Neuronal stem cell (in vitro differentiated cells): Measurements from ENCODE around the gene HADHB.

Experiments used
- DNase-seq: peaks from one replicate; pipeline ENCODE4 v3.0.0-alpha.2; 2013; ENCODE audit warnings: low spot score
- H2AFZ ChIP-seq: one replicate; pipeline ENCODE4 v1.6.1; 2013; ENCODE audit warnings: mild to moderate bottlenecking, low read length, inconsistent platforms
- H2AK5ac ChIP-seq: 2 replicates; pipeline ENCODE4 v1.6.1; 2013; ENCODE audit warnings: low read depth, mild to moderate bottlenecking, inconsistent platforms, low read length, moderate library complexity, mixed read lengths
- H2BK120ac ChIP-seq: 2 replicates; pipeline ENCODE4 v1.6.1; 2013; ENCODE audit warnings: low read depth, mild to moderate bottlenecking, inconsistent platforms, low read length, moderate library complexity, mixed read lengths
- H2BK12ac ChIP-seq: one replicate; pipeline ENCODE4 v1.6.1; 2013; ENCODE audit warnings: low read length, inconsistent platforms
- H2BK15ac ChIP-seq: 2 replicates; pipeline ENCODE4 v1.6.1; 2013; ENCODE audit warnings: mild to moderate bottlenecking, low read length, inconsistent platforms, mixed read lengths
- H2BK5ac ChIP-seq: one replicate; pipeline ENCODE4 v1.6.1; 2013; ENCODE audit warnings: inconsistent platforms, mild to moderate bottlenecking, low read length, moderate library complexity
- H3K14ac ChIP-seq: one replicate; pipeline ENCODE4 v1.6.1; 2013; ENCODE audit warnings: low read length, inconsistent platforms
- H3K18ac ChIP-seq: 2 replicates; pipeline ENCODE4 v1.6.1; 2013; ENCODE audit warnings: low read length, inconsistent platforms
- H3K23ac ChIP-seq: 2 replicates; pipeline ENCODE4 v1.6.1; 2013; ENCODE audit warnings: low read depth, mild to moderate bottlenecking, mixed read lengths, low read length, inconsistent platforms; ENCODE audit not compliant: poor library complexity
- H3K27ac ChIP-seq: replicated peaks from 3 replicates; pipeline ENCODE4 v1.5.1; 2013; ENCODE audit warnings: low read length, inconsistent platforms
- H3K27me3 ChIP-seq, 3 experiments: 2 replicates each; pipeline ENCODE4 v1.6.1; 2013; ENCODE audit warnings: low read length in 3 of 3, mild to moderate bottlenecking in 2 of 3, inconsistent platforms in 1 of 3, low read depth in 1 of 3, mixed read lengths in 1 of 3, moderate library complexity in 1 of 3; ENCODE audit not compliant: control insufficient read depth in 3 of 3, insufficient read depth in 3 of 3
- H3K36me3 ChIP-seq, 2 donors: replicated peaks in 1 of 2; 2 replicates each; pipeline ENCODE4 v1.6.1; 2013; ENCODE audit warnings: low read length in 2 of 2; ENCODE audit not compliant: control insufficient read depth in 2 of 2, insufficient read depth in 2 of 2
- H3K4ac ChIP-seq: 2 replicates; pipeline ENCODE4 v1.6.1; 2013; ENCODE audit warnings: inconsistent platforms, mild to moderate bottlenecking, low read length, moderate library complexity
- H3K4me1 ChIP-seq, 2 donors: 1 replicate in 1 of 2; 2 replicates in 1 of 2; pipeline ENCODE4 v1.6.1; 2013; ENCODE audit warnings: low read length in 2 of 2, low read depth in 1 of 2; ENCODE audit not compliant: control insufficient read depth in 2 of 2, insufficient read depth in 1 of 2
- H3K4me2 ChIP-seq: one replicate; pipeline ENCODE4 v1.6.1; 2013; ENCODE audit warnings: mild to moderate bottlenecking, low read length, inconsistent platforms; ENCODE audit not compliant: insufficient read depth, poor library complexity, severe bottlenecking
- H3K4me3 ChIP-seq, 2 donors: 2 replicates each; pipeline ENCODE4 v1.5.1; 2013; ENCODE audit warnings: low read length in 2 of 2, mild to moderate bottlenecking in 2 of 2, inconsistent platforms in 1 of 2, moderate library complexity in 1 of 2
- H3K79me1 ChIP-seq: one replicate; pipeline ENCODE4 v1.6.1; 2013; ENCODE audit warnings: low read depth, mild to moderate bottlenecking, inconsistent platforms, low read length, moderate library complexity
- H3K9ac ChIP-seq: one replicate; pipeline ENCODE4 v1.6.1; 2013; ENCODE audit warnings: mild to moderate bottlenecking, low read depth, low read length, inconsistent platforms; ENCODE audit not compliant: poor library complexity
- H3K9me3 ChIP-seq, 2 donors: replicated peaks in 1 of 2; 2 replicates each; pipeline versions ENCODE3 to v1.6.1; 2013; ENCODE audit warnings: low read length in 2 of 2, mild to moderate bottlenecking in 2 of 2, inconsistent platforms in 1 of 2, low read depth in 1 of 2, mixed read lengths in 1 of 2, moderate library complexity in 1 of 2; ENCODE audit not compliant: control insufficient read depth in 2 of 2, insufficient read depth in 1 of 2
- H4K8ac ChIP-seq: one replicate; pipeline ENCODE4 v1.6.1; 2013; ENCODE audit warnings: low read depth, mild to moderate bottlenecking, inconsistent platforms, low read length, moderate library complexity
- H4K91ac ChIP-seq: one replicate; pipeline ENCODE4 v1.6.1; 2013; ENCODE audit warnings: low read length, low read depth, mild to moderate bottlenecking, inconsistent platforms; ENCODE audit not compliant: poor library complexity
- WGBS, 2 donors: extraction: QIAGEN DNeasy Blood & Tissue Kit; methylation state at CpG; one replicate each; pipeline ENCODE4 v1.1.7; 2013; ENCODE audit warnings: missing lambda C conversion rate in 2 of 2, mixed read lengths in 1 of 2; ENCODE audit not compliant: insufficient read length in 2 of 2, insufficient replicate concordance in 1 of 2; ENCODE audit errors: extremely low coverage in 2 of 2; 5-methylcytosine and 5-hydroxymethylcytosine counted together

HADHB gene

DNA sequence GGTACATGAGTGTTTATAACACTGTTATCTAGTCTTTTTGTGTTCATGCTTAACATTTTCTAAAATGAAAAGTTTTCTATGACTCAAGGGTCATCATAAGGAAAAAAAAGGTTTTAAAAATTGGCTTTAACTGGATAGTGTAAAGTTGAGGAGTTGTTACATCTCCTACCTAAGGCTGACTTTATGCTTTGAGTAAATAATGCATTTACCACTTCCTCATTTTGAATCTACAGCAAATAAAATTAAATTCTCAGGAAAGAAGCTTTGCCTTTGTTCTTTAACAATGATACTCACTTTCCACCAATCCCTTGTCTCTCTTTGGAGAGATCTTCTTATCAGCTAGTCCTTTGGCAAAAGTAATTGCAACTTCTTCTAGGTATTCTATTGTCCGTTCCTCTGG, 30.0 kb upstream of the HADHB start:
- Histone ChIP-seq H4K8ac (no peak overlapping the region), H3K79me1 (no peaks in the 10 kb centered on the region), H3K4me3 (no peak overlapping the region), H2BK15ac (no peak overlapping the region), H3K4ac (no peak overlapping the region), H2BK120ac (no peak overlapping the region), H3K18ac (no peak overlapping the region), H3K27me3 (no peaks in the 10 kb centered on the region), H3K4me1 (no peaks in the 10 kb centered on the region), H3K14ac (no peak overlapping the region), H3K9ac (no peak overlapping the region), H3K4me2 (no peak overlapping the region), H3K23ac (no peak overlapping the region), H3K9me3 (peaks cover 0 to 12% of the 10 kb centered on the region in 2 donors), H2BK12ac (no peak overlapping the region), H3K27ac (no peak overlapping the region), H3K36me3 (peaks cover 15 to 89% of the 10 kb centered on the region in 2 donors), H2AK5ac (no peak overlapping the region), H2AFZ (no peak overlapping the region), H2BK5ac (no peak overlapping the region), H4K91ac (no peak overlapping the region)
- no CpG with 5 or more reads among the region's 1 CpG for WGBS, 2 donors
- DNase-seq: no peak

DNA sequence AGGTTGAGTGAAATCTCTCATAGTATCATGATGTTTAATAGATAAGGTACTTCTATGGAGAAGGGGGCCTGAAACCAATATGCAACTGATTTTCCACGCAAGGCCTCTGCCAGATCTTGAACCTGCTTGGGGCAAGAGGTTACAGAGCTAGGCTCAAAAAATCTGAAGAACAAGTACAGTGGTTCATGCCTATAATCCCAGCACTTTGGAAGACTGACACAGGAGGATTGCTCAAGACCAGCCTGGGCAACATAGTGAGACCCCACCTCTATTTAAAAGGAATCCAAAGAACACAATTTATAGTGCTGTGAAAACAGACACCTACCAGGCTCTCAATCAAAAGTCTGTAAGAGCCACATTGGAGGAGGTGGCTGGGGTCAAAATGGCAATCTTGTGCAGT, 28.9 kb upstream of the HADHB start:
- Histone ChIP-seq H2AFZ (no peak overlapping the region), H2BK120ac (no peak overlapping the region)

DNA sequence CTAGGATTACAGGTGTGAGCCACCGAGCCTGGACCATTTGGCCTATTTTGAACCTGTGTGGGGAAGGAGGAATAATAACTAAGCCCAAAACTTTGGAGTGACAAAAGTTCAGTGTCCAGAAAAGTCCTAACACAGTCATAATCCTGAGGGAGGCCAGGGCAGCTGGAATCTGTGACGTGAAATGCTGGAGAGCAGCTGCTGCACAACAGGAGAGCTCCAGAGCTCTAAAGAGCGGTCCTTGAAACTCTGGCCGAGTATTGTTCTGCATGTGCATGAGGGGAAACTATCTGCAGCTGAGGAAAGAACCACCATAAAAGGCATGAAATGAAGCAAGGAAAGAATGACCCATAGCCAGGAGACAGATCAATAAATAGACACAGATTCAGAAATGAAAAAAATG, 28.2 kb upstream of the HADHB start:
- Histone ChIP-seq H3K9me3 (peaks cover 0 to 12% of the 10 kb centered on the region in 2 donors), H3K79me1 (no peaks in the 10 kb centered on the region), H3K27ac (no peak overlapping the region), H3K4me1 (no peaks in the 10 kb centered on the region), H4K8ac (no peak overlapping the region), H3K14ac (no peak overlapping the region), H3K23ac (no peak overlapping the region), H3K27me3 (no peaks in the 10 kb centered on the region), H3K9ac (no peak overlapping the region), H2BK120ac (no peak overlapping the region), H2BK5ac (no peak overlapping the region), H2BK12ac (no peak overlapping the region), H4K91ac (no peak overlapping the region), H3K36me3 (peaks cover 15 to 83% of the 10 kb centered on the region in 2 donors), H2BK15ac (no peak overlapping the region), H3K4ac (no peak overlapping the region), H2AFZ (no peak overlapping the region), H3K18ac (no peak overlapping the region), H3K4me3 (no peak overlapping the region), H2AK5ac (no peak overlapping the region), H3K4me2 (no peak overlapping the region)
- no CpG with 5 or more reads among the region's 4 CpGs for WGBS, 2 donors
- DNase-seq: no peak

More for the DNA sequence above, 28.9 kb upstream of the HADHB start:
- Histone ChIP-seq H4K8ac (no peak overlapping the region), H3K4me1 (no peaks in the 10 kb centered on the region), H3K4ac (no peak overlapping the region), H2BK12ac (no peak overlapping the region), H3K9ac (no peak overlapping the region), H2AK5ac (no peak overlapping the region), H3K9me3 (peaks cover 0 to 12% of the 10 kb centered on the region in 2 donors), H3K36me3 (peaks cover 15 to 88% of the 10 kb centered on the region in 2 donors), H3K27ac (no peak overlapping the region), H3K18ac (no peak overlapping the region), H3K79me1 (no peaks in the 10 kb centered on the region), H3K23ac (no peak overlapping the region), H3K4me2 (no peak overlapping the region), H4K91ac (no peak overlapping the region), H3K27me3 (no peaks in the 10 kb centered on the region), H3K4me3 (no peak overlapping the region), H2BK15ac (no peak overlapping the region), H3K14ac (no peak overlapping the region), H2BK5ac (no peak overlapping the region)
- no CpG with 5 or more reads among the region's 1 CpG for WGBS, 2 donors
- DNase-seq: no peak

DNA sequence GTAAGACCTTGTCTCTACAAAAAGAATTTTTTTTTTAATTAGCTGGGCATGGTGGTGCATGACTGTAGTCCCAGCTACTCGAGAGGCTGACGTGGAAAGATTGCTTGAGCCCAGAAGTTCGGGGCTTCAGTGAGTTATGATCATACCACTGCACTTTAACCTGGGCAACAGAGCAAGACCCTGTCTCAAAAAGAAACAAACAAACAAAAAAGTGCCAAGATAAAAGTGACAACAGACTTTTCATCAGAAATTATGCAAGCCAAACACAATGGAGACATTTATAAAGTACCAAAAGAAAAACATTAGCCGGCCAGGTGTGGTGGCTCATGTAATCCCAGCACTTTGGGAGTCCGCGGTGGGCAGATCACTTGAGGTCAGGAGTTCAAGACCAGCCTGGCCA, 27.0 kb upstream of the HADHB start:
- H3K4ac ChIP-seq: no peak overlapping the region
- no peak overlapping the region for H2BK12ac ChIP-seq
- no peak overlapping the region for H3K23ac ChIP-seq
- H3K9me3 ChIP-seq: peaks cover 0 to 12% of the 10 kb centered on the region in 2 donors
- no peaks in the 10 kb centered on the region for H3K4me1 ChIP-seq
- no peak overlapping the region for H2AK5ac ChIP-seq
- no peak overlapping the region for H4K8ac ChIP-seq
- DNase-seq: no peak
- H3K4me2 ChIP-seq: no peak overlapping the region
- no peaks in the 10 kb centered on the region for H3K27me3 ChIP-seq
- no peak overlapping the region for H2BK15ac ChIP-seq
- no peak overlapping the region for H2AFZ ChIP-seq
- H3K27ac ChIP-seq: no peak overlapping the region
- H3K36me3 ChIP-seq: peaks cover 16 to 82% of the 10 kb centered on the region in 2 donors
- no peaks in the 10 kb centered on the region for H3K79me1 ChIP-seq
- H2BK5ac ChIP-seq: no peak overlapping the region
- no peak overlapping the region for H3K4me3 ChIP-seq
- no peak overlapping the region for H3K14ac ChIP-seq
- H3K18ac ChIP-seq: no peak overlapping the region
- H3K9ac ChIP-seq: no peak overlapping the region
- WGBS, 2 donors: no CpG with 5 or more reads among the region's 6 CpGs
- no peak overlapping the region for H4K91ac ChIP-seq
- no peak overlapping the region for H2BK120ac ChIP-seq
